PC-3 (cell line): Measurements from ENCODE around the gene RREB1. TPM values are rescaled to one million over a fixed set of nuclear protein-coding genes. Genes with fewer than 3 reads are reported as not detected.

Source experiments
- ATAC-seq: fragments of 200-7000 bp; cut with Tn5 transposase; 2 replicates; pipeline ENCODE4 v1.9.1; 2020; ENCODE audit warnings: mild to moderate bottlenecking, moderate library complexity
- BruUV-seq: library from RNA; stranded (reverse); fragments of 400-500 nt; replicated peaks from 2 replicates; lab custom pipeline; 2021; lab: Mats Ljungman, UMichigan
- CTCF ChIA-PET: fragments of 300-600 bp; sonication (Branson Sonifier 250); formaldehyde crosslinking; loops from one replicate; lab custom pipeline; 2022; ENCODE audit warnings: antibody characterized with exemption; lab: Charles Lee
- POLR2A ChIA-PET: fragments of 300-600 bp; sonication (Branson Sonifier 250); formaldehyde crosslinking; loops from one replicate; lab custom pipeline; 2022; ENCODE audit warnings: antibody characterized with exemption; ENCODE audit not compliant: unreplicated experiment; lab: Charles Lee
- DNase-seq: peaks from one replicate; pipeline ENCODE4 v3.0.0-alpha.2; 2015
- H2AFZ ChIP-seq: fragments of 300-600 bp; sonication (generic); 2 replicates; pipeline ENCODE4 v1.6.0; 2016; ENCODE audit warnings: antibody characterized with exemption, low read length
- H3F3A ChIP-seq: fragments of 300-600 bp; sonication (generic); one replicate; pipeline ENCODE4 v1.6.0; 2017; ENCODE audit warnings: antibody characterized with exemption, low read length, control low read depth, mild to moderate bottlenecking; ENCODE audit not compliant: unreplicated experiment
- H3K27ac ChIP-seq: fragments of 300-600 bp; sonication (generic); 2 replicates; pipeline ENCODE4 v1.5.1; 2016; ENCODE audit warnings: mild to moderate bottlenecking, low read length
- H3K27me3 ChIP-seq: fragments of 300-600 bp; sonication (generic); 2 replicates; pipeline ENCODE4 v1.6.1; 2016; ENCODE audit warnings: low read length, mixed read lengths
- H3K36me3 ChIP-seq: fragments of 300-600 bp; sonication (generic); 2 replicates; pipeline ENCODE4 v1.6.1; 2016; ENCODE audit warnings: low read depth, mixed run types, low read length, mixed read lengths
- H3K4me1 ChIP-seq: fragments of 300-600 bp; sonication (generic); 2 replicates; pipeline ENCODE4 v1.5.1; 2016; ENCODE audit warnings: low read length; ENCODE audit not compliant: insufficient read depth
- H3K4me2 ChIP-seq: fragments of 300-600 bp; sonication (generic); 2 replicates; pipeline ENCODE4 v1.6.0; 2016; ENCODE audit warnings: low read length
- H3K4me3 ChIP-seq: fragments of 300-600 bp; sonication (generic); 2 replicates; pipeline ENCODE4 v1.5.1; 2016; ENCODE audit warnings: mild to moderate bottlenecking, low read length, mixed read lengths
- H3K79me2 ChIP-seq: fragments of 300-600 bp; sonication (generic); 2 replicates; pipeline ENCODE4 v1.6.1; 2017; ENCODE audit warnings: low read length, mixed read lengths
- H3K9ac ChIP-seq: fragments of 300-600 bp; sonication (generic); 2 replicates; pipeline ENCODE4 v1.6.0; 2016; ENCODE audit warnings: mild to moderate bottlenecking, low read length
- H3K9me2 ChIP-seq: fragments of 300-600 bp; sonication (generic); replicated peaks from 2 replicates; pipeline ENCODE4 v1.6.1; 2016; ENCODE audit warnings: mixed run types, low read length, mixed read lengths
- H3K9me3 ChIP-seq: fragments of 300-600 bp; sonication (generic); 2 replicates; pipeline ENCODE4 v1.6.1; 2016; ENCODE audit warnings: low read length, mixed read lengths
- H4K20me1 ChIP-seq: fragments of 300-600 bp; sonication (generic); 2 replicates; pipeline ENCODE4 v1.6.1; 2016; ENCODE audit warnings: low read length, mixed read lengths
- CTCF ChIP-seq: fragments of 300-600 bp; sonication (generic); conservative IDR thresholded peaks from 2 replicates; pipeline ENCODE4 v1.5.1; 2017; ENCODE audit warnings: antibody characterized with exemption, low read depth, mild to moderate bottlenecking, low read length
- EZH2 ChIP-seq: fragments of 300-600 bp; sonication (generic); IDR thresholded peaks from one replicate; pipeline ENCODE4 v1.6.1; 2017; ENCODE audit warnings: antibody characterized with exemption, mild to moderate bottlenecking, low read length; ENCODE audit not compliant: unreplicated experiment
- EZH2phosphoT487 ChIP-seq: fragments of 300-600 bp; sonication (generic); IDR thresholded peaks from 2 replicates; pipeline ENCODE4 v1.6.1; 2018; ENCODE audit warnings: mild to moderate bottlenecking, antibody characterized with exemption, low read length, borderline replicate concordance
- intact Hi-C: fragments of 100-400 bp; cut with micrococcal nuclease; formaldehyde crosslinking; loops from 2 replicates; pipeline ENCODE4 v1.9.0; 2023
- total RNA-seq: library from RNA; depleted of rRNA; stranded (reverse); fragments of >200 nt; gene quantifications from 2 replicates; pipeline ENCODE4 v1.2.3, GENCODE V29; 2014

RREB1 gene
- total RNA-seq, 1 experiment from 2014 or later: 26.0 TPM

GRCh38 chr6:7112741-7113313 is 5.1 kb downstream of the RREB1 start:
- TF ChIP-seq CTCF (no peak), EZH2phosphoT487 (no peak), EZH2 (no peak)
- peaks cover 38% of the 10 kb centered on the region for H3K4me1 ChIP-seq

GRCh38 chr6:7114744-7115458 is 7.1 kb downstream of the RREB1 start:
- DNase-seq (no peak), ATAC-seq (no peak)
- Histone ChIP-seq H3K36me3 (peaks cover 6% of the 10 kb centered on the region; the same call in 1 of the 2 replicates), H4K20me1 (peaks cover 61% of the 10 kb centered on the region), H3K9ac (no peak overlapping the region), H2AFZ (no peak overlapping the region), H3K4me2 (no peak overlapping the region), H3K4me3 (no peak overlapping the region), H3K27ac (no peak overlapping the region), H3K79me2 (peaks cover 100% of the 10 kb centered on the region), H3K4me1 (peaks cover 46% of the 10 kb centered on the region), H3K9me3 (no peaks in the 10 kb centered on the region), H3K9me2 (no peaks in the 10 kb centered on the region), H3F3A (no peaks in the 10 kb centered on the region), H3K27me3 (no peaks in the 10 kb centered on the region)
- ChIA-PET CTCF (no interaction called here), POLR2A (no interaction called here)
- intact Hi-C loops: loop anchor here (5.0 kb wide), 2 partner anchors 303 to 393 kb away; no protein-coding TSS in a partner anchor
- TF ChIP-seq EZH2 (no peak), EZH2phosphoT487 (no peak), CTCF (no peak)
- no TSS peak for BruUV-seq

More at GRCh38 chr6:7112741-7113313, 5.1 kb downstream of the RREB1 start:
- Histone ChIP-seq H3K79me2 (peaks cover 99% of the 10 kb centered on the region), H3K4me2 (peak overlapping the region; percentile 87), H3K9ac (peak overlapping the region; percentile 73), H3K9me2 (no peaks in the 10 kb centered on the region), H2AFZ (0 out of 2 replicates have a peak overlapping the region, but pooled peaks have one; percentile 32), H3K9me3 (no peaks in the 10 kb centered on the region), H3K27me3 (no peaks in the 10 kb centered on the region), H3K27ac (peak overlapping the region; percentile 90), H3F3A (no peaks in the 10 kb centered on the region), H4K20me1 (peaks cover 61% of the 10 kb centered on the region), H3K4me3 (peak overlapping the region; percentile 97), H3K36me3 (peaks cover 6% of the 10 kb centered on the region; the same call in 1 of the 2 replicates)
- POLR2A ChIA-PET: interaction anchor here (0.5 to 0.6 kb wide), 2 partner anchors 64 to 143 kb away, joined by 3 to 7 read pairs; no protein-coding TSS in a partner anchor
- CTCF ChIA-PET: interaction anchor here (0.6 kb wide), 1 partner anchor 106 kb away, joined by 3 read pairs; no protein-coding TSS in a partner anchor
- ATAC-seq (peak; percentile 80), DNase-seq (peak; percentile 88)
- intact Hi-C loops: loop anchor here (2.0 to 5.0 kb wide), 3 partner anchors 194 to 391 kb away; no protein-coding TSS in a partner anchor
- no TSS peak for BruUV-seq
